Fibroblast of lung (primary cell): Measurements from ENCODE around the gene LKAAEAR1.

Experiments
- CTCF ChIP-seq, 2 donors: IDR thresholded peaks in 1 of 2; conservative IDR thresholded peaks in 1 of 2; 1 replicate in 1 of 2; 2 replicates in 1 of 2; pipeline ENCODE4 v1.5.1; 2011 to 2012; ENCODE audit warnings: low read length in 2 of 2, control low read depth in 1 of 2, inconsistent platforms in 1 of 2, low read depth in 1 of 2, mild to moderate bottlenecking in 1 of 2
- EZH2 ChIP-seq: IDR thresholded peaks from 2 replicates; pipeline ENCODE4 v1.5.1; 2012; ENCODE audit warnings: low read length, control low read depth, mild to moderate bottlenecking; ENCODE audit errors: missing control alignments

GRCh38 chr20:64068386-64069208 is 15.6 kb downstream of the LKAAEAR1 start:
- no peak for TF ChIP-seq CTCF (conservative IDR thresholded peaks at IDR 0.05 in 1 of 2, IDR thresholded peaks at IDR 0.05 in 1 of 2; ENCODE audit: low read depth in 1 of 2, low read length in 2 of 2)
- TF ChIP-seq EZH2: no peak
